ENCODE results near the gene CIZ1.

DNA sequence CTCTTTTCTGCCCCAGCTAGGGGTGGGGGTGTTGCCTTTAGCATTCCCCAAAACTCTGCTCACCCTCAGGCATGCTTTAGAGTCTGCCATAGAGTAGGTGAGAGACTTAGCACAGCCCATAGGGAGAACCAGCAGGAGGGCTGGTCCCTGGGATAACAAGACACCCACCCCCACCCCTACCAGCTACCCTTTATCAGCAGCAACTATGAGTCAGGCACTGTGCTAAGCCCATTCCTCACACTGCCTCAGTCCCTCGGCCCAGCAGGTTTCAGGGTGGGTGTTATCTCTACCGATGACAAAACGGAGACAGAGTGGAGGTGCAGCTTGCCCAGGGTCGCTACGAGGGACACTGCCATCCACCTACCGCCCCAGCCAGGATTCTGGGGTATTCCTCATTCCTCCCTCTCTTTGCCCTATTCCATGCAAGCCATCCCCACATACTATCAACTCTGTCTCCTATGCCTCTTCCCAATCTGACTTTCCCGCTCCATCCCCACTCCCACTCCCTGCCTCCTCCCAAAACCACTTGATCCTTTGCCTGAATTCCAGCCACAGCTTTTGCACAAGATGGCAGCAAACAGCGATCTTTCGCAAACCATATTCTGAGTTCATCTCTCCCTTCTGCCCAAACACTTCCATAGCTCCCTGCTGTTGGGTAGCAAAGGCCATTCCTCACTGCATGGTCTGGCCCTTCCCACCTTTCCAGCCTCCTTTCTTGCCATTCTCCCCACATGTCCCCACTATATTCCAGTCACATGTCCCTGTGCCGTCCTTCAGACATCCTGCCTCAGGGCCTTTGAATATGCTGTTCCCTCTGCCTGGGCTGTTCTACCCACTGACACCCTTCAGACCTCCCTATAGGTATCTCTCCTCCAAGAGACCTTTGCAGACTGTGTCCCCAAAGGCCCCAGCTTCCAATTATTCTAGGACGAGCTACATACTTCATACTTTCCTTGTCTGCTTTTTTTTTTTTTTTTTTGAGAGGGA is 5.1 kb downstream of the CIZ1 start:
- TF ChIP-seq LCOR (CRISPR knock-in tag; IDR thresholded peaks at IDR 0.05) (no peak), NFE2 (IDR thresholded peaks at IDR 0.05; ENCODE audit: low read depth) (no peak), FOXM1 (IDR thresholded peaks at IDR 0.05; ENCODE audit: low read depth) (no peak), FOXM1 (CRISPR knock-in tag; IDR thresholded peaks at IDR 0.05; ENCODE audit: low read depth) (no peak), MED1 (CRISPR knock-in tag; IDR thresholded peaks at IDR 0.05; ENCODE audit: borderline replicate concordance) (no peak), ZNF197 (CRISPR knock-in tag; IDR thresholded peaks at IDR 0.05; ENCODE audit: low read depth) (no peak), RFX5 (IDR thresholded peaks at IDR 0.05; ENCODE audit: low read depth, low read length) (no peak), KDM1A (IDR thresholded peaks at IDR 0.05) (no peak)
- TF ChIP-seq, protein P1, sequence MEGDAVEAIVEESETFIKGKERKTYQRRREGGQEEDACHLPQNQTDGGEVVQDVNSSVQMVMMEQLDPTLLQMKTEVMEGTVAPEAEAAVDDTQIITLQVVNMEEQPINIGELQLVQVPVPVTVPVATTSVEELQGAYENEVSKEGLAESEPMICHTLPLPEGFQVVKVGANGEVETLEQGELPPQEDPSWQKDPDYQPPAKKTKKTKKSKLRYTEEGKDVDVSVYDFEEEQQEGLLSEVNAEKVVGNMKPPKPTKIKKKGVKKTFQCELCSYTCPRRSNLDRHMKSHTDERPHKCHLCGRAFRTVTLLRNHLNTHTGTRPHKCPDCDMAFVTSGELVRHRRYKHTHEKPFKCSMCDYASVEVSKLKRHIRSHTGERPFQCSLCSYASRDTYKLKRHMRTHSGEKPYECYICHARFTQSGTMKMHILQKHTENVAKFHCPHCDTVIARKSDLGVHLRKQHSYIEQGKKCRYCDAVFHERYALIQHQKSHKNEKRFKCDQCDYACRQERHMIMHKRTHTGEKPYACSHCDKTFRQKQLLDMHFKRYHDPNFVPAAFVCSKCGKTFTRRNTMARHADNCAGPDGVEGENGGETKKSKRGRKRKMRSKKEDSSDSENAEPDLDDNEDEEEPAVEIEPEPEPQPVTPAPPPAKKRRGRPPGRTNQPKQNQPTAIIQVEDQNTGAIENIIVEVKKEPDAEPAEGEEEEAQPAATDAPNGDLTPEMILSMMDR (IDR thresholded peaks at IDR 0.05 in 2 of 3, conservative IDR thresholded peaks at IDR 0.05 in 1 of 3; ENCODE audit: insufficient read depth in 2 of 3, low read depth in 1 of 3, low read length in 3 of 3), result no peak
- TF ChIP-seq, protein P2, sequence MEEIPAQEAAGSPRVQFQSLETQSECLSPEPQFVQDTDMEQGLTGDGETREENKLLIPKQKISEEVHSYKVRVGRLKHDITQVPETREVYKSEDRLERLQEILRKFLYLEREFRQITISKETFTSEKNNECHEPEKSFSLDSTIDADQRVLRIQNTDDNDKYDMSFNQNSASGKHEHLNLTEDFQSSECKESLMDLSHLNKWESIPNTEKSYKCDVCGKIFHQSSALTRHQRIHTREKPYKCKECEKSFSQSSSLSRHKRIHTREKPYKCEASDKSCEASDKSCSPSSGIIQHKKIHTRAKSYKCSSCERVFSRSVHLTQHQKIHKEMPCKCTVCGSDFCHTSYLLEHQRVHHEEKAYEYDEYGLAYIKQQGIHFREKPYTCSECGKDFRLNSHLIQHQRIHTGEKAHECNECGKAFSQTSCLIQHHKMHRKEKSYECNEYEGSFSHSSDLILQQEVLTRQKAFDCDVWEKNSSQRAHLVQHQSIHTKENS (CRISPR knock-in tag; IDR thresholded peaks at IDR 0.05), result no peak
- TF ChIP-seq, protein P3, sequence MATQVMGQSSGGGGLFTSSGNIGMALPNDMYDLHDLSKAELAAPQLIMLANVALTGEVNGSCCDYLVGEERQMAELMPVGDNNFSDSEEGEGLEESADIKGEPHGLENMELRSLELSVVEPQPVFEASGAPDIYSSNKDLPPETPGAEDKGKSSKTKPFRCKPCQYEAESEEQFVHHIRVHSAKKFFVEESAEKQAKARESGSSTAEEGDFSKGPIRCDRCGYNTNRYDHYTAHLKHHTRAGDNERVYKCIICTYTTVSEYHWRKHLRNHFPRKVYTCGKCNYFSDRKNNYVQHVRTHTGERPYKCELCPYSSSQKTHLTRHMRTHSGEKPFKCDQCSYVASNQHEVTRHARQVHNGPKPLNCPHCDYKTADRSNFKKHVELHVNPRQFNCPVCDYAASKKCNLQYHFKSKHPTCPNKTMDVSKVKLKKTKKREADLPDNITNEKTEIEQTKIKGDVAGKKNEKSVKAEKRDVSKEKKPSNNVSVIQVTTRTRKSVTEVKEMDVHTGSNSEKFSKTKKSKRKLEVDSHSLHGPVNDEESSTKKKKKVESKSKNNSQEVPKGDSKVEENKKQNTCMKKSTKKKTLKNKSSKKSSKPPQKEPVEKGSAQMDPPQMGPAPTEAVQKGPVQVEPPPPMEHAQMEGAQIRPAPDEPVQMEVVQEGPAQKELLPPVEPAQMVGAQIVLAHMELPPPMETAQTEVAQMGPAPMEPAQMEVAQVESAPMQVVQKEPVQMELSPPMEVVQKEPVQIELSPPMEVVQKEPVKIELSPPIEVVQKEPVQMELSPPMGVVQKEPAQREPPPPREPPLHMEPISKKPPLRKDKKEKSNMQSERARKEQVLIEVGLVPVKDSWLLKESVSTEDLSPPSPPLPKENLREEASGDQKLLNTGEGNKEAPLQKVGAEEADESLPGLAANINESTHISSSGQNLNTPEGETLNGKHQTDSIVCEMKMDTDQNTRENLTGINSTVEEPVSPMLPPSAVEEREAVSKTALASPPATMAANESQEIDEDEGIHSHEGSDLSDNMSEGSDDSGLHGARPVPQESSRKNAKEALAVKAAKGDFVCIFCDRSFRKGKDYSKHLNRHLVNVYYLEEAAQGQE (IDR thresholded peaks at IDR 0.05; ENCODE audit: borderline replicate concordance), result no peak
- TF ChIP-seq, protein P3 (CRISPR knock-in tag; IDR thresholded peaks at IDR 0.05; ENCODE audit: low read depth), result no peak; the same call in 1 of the 2 replicates

Measured in K562 (cell line).